ENCODE measurements around the gene APOB. TPM values are rescaled to one million over a fixed set of nuclear protein-coding genes. Genes with fewer than 3 reads are reported as not detected.

APOB gene
- total RNA-seq, 1 experiment from 2014 or later = not detected

GRCh38 chr2:20989404-20989803, 54.5 kb downstream of the APOB start:
- no peak for DNase-seq (ENCODE audit: low spot score)
- Histone ChIP-seq H3K36me3 (ENCODE audit: insufficient read depth, low read length, poor library complexity, severe bottlenecking) (no peaks in the 10 kb centered on the region), H3K27me3 (replicated peaks; ENCODE audit: insufficient read depth, low read depth, low read length, poor library complexity) (peaks cover 73% of the 10 kb centered on the region), H3K9me3 (ENCODE audit: low read depth, low read length, poor library complexity, severe bottlenecking) (no peaks in the 10 kb centered on the region), H3K27ac (ENCODE audit: low read depth, low read length, poor library complexity, severe bottlenecking) (no peak overlapping the region), H3K4me1 (ENCODE audit: insufficient read depth, low read length, poor library complexity, severe bottlenecking) (no peaks in the 10 kb centered on the region), H3K4me3 (ENCODE audit: low read depth, low read length, poor library complexity, severe bottlenecking) (no peak overlapping the region)
- no peak for TF ChIP-seq EZH2 (IDR thresholded peaks at IDR 0.05; ENCODE audit: borderline replicate concordance, low read depth, low read length, poor library complexity, severe bottlenecking)
- TF ChIP-seq, protein P1, sequence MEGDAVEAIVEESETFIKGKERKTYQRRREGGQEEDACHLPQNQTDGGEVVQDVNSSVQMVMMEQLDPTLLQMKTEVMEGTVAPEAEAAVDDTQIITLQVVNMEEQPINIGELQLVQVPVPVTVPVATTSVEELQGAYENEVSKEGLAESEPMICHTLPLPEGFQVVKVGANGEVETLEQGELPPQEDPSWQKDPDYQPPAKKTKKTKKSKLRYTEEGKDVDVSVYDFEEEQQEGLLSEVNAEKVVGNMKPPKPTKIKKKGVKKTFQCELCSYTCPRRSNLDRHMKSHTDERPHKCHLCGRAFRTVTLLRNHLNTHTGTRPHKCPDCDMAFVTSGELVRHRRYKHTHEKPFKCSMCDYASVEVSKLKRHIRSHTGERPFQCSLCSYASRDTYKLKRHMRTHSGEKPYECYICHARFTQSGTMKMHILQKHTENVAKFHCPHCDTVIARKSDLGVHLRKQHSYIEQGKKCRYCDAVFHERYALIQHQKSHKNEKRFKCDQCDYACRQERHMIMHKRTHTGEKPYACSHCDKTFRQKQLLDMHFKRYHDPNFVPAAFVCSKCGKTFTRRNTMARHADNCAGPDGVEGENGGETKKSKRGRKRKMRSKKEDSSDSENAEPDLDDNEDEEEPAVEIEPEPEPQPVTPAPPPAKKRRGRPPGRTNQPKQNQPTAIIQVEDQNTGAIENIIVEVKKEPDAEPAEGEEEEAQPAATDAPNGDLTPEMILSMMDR (conservative IDR thresholded peaks at IDR 0.05; ENCODE audit: low read depth, low read length) = no peak
- BruUV-seq (replicated peaks) = no TSS peak
- ChIA-PET POLR2A (ENCODE audit: low non-redundant PET) (no interaction called here), CTCF (no interaction called here)
- intact Hi-C loops (cut with micrococcal nuclease; ENCODE audit: unreplicated experiment) = no loop called here

DNA sequence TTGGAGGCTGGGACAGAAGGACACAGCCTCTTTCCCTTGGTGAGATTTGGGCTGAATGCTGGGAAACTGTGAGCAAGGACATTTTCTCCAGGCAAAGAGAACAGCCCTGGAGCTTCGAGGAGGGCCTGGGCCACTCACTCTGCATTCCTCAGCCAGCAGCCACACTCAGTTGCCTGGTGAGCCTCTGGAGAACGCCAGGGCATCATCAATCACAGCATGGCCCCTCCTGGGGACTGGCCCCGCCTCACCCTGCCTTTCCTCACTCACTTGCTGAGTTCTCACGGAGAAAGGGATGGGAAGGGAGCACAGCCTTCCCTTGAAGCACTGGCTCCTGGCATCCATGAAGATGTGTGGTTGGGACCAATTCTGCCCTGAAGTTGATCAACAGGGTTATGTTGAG, 55.0 kb downstream of the APOB start:
- H3K4me3 ChIP-seq (ENCODE audit: low read depth, low read length, poor library complexity, severe bottlenecking) = no peak overlapping the region
- H3K4me1 ChIP-seq (ENCODE audit: insufficient read depth, low read length, poor library complexity, severe bottlenecking) = no peaks in the 10 kb centered on the region
- intact Hi-C loops (cut with micrococcal nuclease; ENCODE audit: unreplicated experiment) = no loop called here
- H3K27me3 ChIP-seq (replicated peaks; ENCODE audit: insufficient read depth, low read depth, low read length, poor library complexity) = peaks cover 73% of the 10 kb centered on the region
- no peak overlapping the region for H3K27ac ChIP-seq (ENCODE audit: low read depth, low read length, poor library complexity, severe bottlenecking)
- no peak for DNase-seq (ENCODE audit: low spot score)
- no peaks in the 10 kb centered on the region for H3K9me3 ChIP-seq (ENCODE audit: low read depth, low read length, poor library complexity, severe bottlenecking)
- ChIA-PET CTCF (no interaction called here), POLR2A (ENCODE audit: low non-redundant PET) (no interaction called here)
- no peaks in the 10 kb centered on the region for H3K36me3 ChIP-seq (ENCODE audit: insufficient read depth, low read length, poor library complexity, severe bottlenecking)
- no TSS peak for BruUV-seq (replicated peaks)
- TF ChIP-seq EZH2 (IDR thresholded peaks at IDR 0.05; ENCODE audit: borderline replicate concordance, low read depth, low read length, poor library complexity, severe bottlenecking) = no peak
- TF ChIP-seq, protein P1 (conservative IDR thresholded peaks at IDR 0.05; ENCODE audit: low read depth, low read length) = no peak

GRCh38 chr2:20986024-20986939, 57.6 kb downstream of the APOB start:
- peaks cover 71% of the 10 kb centered on the region for H3K27me3 ChIP-seq (replicated peaks; ENCODE audit: insufficient read depth, low read depth, low read length, poor library complexity)

More at GRCh38 chr2:20986024-20986939, 57.6 kb downstream of the APOB start:
- intact Hi-C loops (cut with micrococcal nuclease; ENCODE audit: unreplicated experiment) = no loop called here
- Histone ChIP-seq H3K4me3 (ENCODE audit: low read depth, low read length, poor library complexity, severe bottlenecking) (no peak overlapping the region), H3K4me1 (ENCODE audit: insufficient read depth, low read length, poor library complexity, severe bottlenecking) (no peaks in the 10 kb centered on the region), H3K27ac (ENCODE audit: low read depth, low read length, poor library complexity, severe bottlenecking) (no peak overlapping the region), H3K9me3 (ENCODE audit: low read depth, low read length, poor library complexity, severe bottlenecking) (no peaks in the 10 kb centered on the region), H3K36me3 (ENCODE audit: insufficient read depth, low read length, poor library complexity, severe bottlenecking) (no peaks in the 10 kb centered on the region)
- no peak for TF ChIP-seq EZH2 (IDR thresholded peaks at IDR 0.05; ENCODE audit: borderline replicate concordance, low read depth, low read length, poor library complexity, severe bottlenecking)
- TF ChIP-seq, protein P1 (conservative IDR thresholded peaks at IDR 0.05; ENCODE audit: low read depth, low read length) = no peak
- no TSS peak for BruUV-seq (replicated peaks)
- CTCF ChIA-PET = no interaction called here
- POLR2A ChIA-PET (ENCODE audit: low non-redundant PET) = no interaction called here
- DNase-seq (ENCODE audit: low spot score) = no peak
